ENCODE results near the gene CDH11. TPM values are rescaled to one million over a fixed set of nuclear protein-coding genes. Genes with fewer than 3 reads are reported as not detected.

CDH11 gene
- total and polyA plus RNA-seq, 2 of the 4 experiments (the other 2 are of a cell fraction), result 266 to 601 TPM

DNA sequence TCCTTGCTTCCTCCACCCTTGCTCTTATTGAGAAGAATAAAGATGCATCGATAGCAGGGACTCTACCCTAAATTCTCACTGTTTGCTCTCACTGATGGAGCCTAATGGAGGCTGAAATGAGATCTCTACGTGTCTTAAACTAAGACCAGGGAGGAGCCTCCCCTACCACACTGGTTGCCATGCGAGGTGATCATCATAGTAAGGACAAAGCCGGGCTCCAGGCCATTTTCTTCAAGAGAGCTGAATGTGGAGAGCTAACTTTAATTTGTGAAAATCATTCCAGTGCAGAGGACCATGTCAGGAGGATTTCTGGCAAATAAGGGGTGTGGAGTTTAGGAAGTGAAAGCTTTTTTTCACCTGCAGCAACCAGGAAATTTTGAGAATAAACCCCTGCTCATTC is 5.6 kb downstream of the CDH11 start:
- WGBS, 2 experiments (ENCODE audit: extremely low coverage in 2 of 2, insufficient read length in 1 of 2), result no CpG with 5 or more reads among the region's 4 CpGs
- peaks cover 82% of the 10 kb centered on the region for H4K20me1 ChIP-seq (ENCODE audit: insufficient read depth, low read length)
- H2BK120ac ChIP-seq (ENCODE audit: low read depth, low read length), result no peak overlapping the region
- no peak for ATAC-seq (ENCODE audit: low read depth)
- no peak overlapping the region for H4K91ac ChIP-seq (ENCODE audit: insufficient read depth, low read depth, low read length)
- no peak overlapping the region for H3K9ac ChIP-seq (ENCODE audit: low read depth, low read length)
- peak overlapping the region; percentile 47 for H3K4me2 ChIP-seq (ENCODE audit: low read depth, low read length)
- no peak overlapping the region for H2BK20ac ChIP-seq (ENCODE audit: low read depth, low read length)
- H2AK9ac ChIP-seq (replicated peaks; ENCODE audit: low read depth, low read length, poor library complexity), result no peak overlapping the region
- ChIA-PET CTCF (no interaction called here), POLR2A (ENCODE audit: unreplicated experiment) (no interaction called here)
- H4K5ac ChIP-seq (ENCODE audit: low read depth, low read length), result no peak overlapping the region
- H3K4me3 ChIP-seq (ENCODE audit: insufficient read depth, low read depth, low read length), result no peak overlapping the region
- peak overlapping the region; percentile 31; the same call in 1 of the 2 replicates for H3K4ac ChIP-seq (ENCODE audit: low read depth, low read length)
- H3K9me3 ChIP-seq (ENCODE audit: control insufficient read depth, insufficient read depth, low read length), result no peaks in the 10 kb centered on the region
- H3K23ac ChIP-seq (ENCODE audit: low read depth, low read length), result peak overlapping the region; percentile 39
- H3K27me3 ChIP-seq (ENCODE audit: control insufficient read depth, insufficient read depth, low read length), result no peaks in the 10 kb centered on the region
- peaks cover 7% of the 10 kb centered on the region for H3K4me1 ChIP-seq (ENCODE audit: control insufficient read depth, insufficient read depth, low read length)
- intact Hi-C loops (cut with micrococcal nuclease) (loop anchor here (5.0 to 10.0 kb wide), 3 partner anchors 129 to 1024 kb away; no protein-coding TSS in a partner anchor), in situ Hi-C loops (cut with MboI; ENCODE audit: low sequenced_read_pairs) (loop anchor here (25.0 kb wide), 3 partner anchors 679 to 1754 kb away; no protein-coding TSS in a partner anchor), dilution Hi-C loops (cut with HindIII; ENCODE audit: low sequenced_read_pairs, unreplicated experiment) (no loop called here)
- DNase-seq, result no peak
- H2AFZ ChIP-seq (replicated peaks; ENCODE audit: low read length, poor library complexity), result no peak overlapping the region
- H3K79me1 ChIP-seq (ENCODE audit: low read depth in 1 of 2, low read length in 2 of 2), result peaks cover 14 to 67% of the 10 kb centered on the region in 2 experiments; a peak in 3 of 4 replicates
- H2BK5ac ChIP-seq (ENCODE audit: low read depth, low read length, poor library complexity, severe bottlenecking), result no peak overlapping the region
- H2AK5ac ChIP-seq (ENCODE audit: low read depth, low read length), result no peak overlapping the region
- H3K9me1 ChIP-seq (ENCODE audit: insufficient read depth, low read length), result peaks cover 13% of the 10 kb centered on the region
- no peak overlapping the region for H3K18ac ChIP-seq (ENCODE audit: low read depth, low read length)
- H2BK15ac ChIP-seq (ENCODE audit: low read depth, low read length), result 0 out of 3 replicates have a peak overlapping the region, but pooled peaks have one; percentile 19
- H3K14ac ChIP-seq (replicated peaks; ENCODE audit: low read depth, low read length), result no peak overlapping the region; the same call in 1 of the 2 replicates
- H3K36me3 ChIP-seq (ENCODE audit: control insufficient read depth, insufficient read depth, low read length), result peaks cover 22% of the 10 kb centered on the region
- no peak for TF ChIP-seq SMC3 (IDR thresholded peaks at IDR 0.05; ENCODE audit: low read depth, low read length)
- TF ChIP-seq CEBPB (IDR thresholded peaks at IDR 0.05; ENCODE audit: low read depth, low read length), result no peak
- TF ChIP-seq FOS (IDR thresholded peaks at IDR 0.05; ENCODE audit: low read depth, low read length), result no peak
- TF ChIP-seq RCOR1 (IDR thresholded peaks at IDR 0.05; ENCODE audit: insufficient replicate concordance, low read length), result no peak
- no peak for TF ChIP-seq MXI1 (IDR thresholded peaks at IDR 0.05; ENCODE audit: borderline replicate concordance, low read depth, low read length)
- no peak for TF ChIP-seq RFX5 (IDR thresholded peaks at IDR 0.05; ENCODE audit: low read depth, low read length)
- H3K27ac ChIP-seq (ENCODE audit: insufficient read depth, low read length), result no peak overlapping the region
- H3K56ac ChIP-seq (ENCODE audit: extremely low read depth, insufficient read depth, low read length), result no peak overlapping the region
- H4K8ac ChIP-seq (ENCODE audit: low read depth in 2 of 2, low read length in 2 of 2), result 0 out of 4 replicates have a peak overlapping the region, but pooled peaks of 1 of the 2 experiments have one; percentile 8
- BruUV-seq (replicated peaks), result no TSS peak
